Measurements from ENCODE around the gene CCDC201.
A peak's percentile ranks its signal among the peaks of the same experiment; 100 is the strongest.

DNA sequence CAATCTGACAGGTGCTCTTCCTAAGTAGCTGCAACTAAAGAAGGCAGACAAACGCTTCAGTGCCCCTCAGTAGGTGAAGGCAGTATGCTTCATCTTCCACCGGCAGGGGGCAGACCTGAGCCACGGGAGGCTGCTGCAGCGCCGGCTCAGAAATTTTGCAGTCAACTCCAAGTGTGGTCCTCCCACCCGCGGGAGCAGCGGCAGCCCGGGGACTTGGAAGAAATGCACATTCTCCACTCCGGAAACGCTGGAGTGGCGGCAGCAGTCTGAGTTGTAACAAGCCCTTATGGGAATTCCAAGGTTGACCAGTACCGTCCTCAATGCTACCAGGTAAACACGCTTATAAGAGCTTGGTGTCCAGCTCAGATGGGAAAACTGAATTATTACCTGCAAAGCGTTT is 44.8 kb upstream of the CCDC201 start:
- TF ChIP-seq POLR2A (IDR thresholded peaks at IDR 0.05) = no peak
- TF ChIP-seq, protein P1, sequence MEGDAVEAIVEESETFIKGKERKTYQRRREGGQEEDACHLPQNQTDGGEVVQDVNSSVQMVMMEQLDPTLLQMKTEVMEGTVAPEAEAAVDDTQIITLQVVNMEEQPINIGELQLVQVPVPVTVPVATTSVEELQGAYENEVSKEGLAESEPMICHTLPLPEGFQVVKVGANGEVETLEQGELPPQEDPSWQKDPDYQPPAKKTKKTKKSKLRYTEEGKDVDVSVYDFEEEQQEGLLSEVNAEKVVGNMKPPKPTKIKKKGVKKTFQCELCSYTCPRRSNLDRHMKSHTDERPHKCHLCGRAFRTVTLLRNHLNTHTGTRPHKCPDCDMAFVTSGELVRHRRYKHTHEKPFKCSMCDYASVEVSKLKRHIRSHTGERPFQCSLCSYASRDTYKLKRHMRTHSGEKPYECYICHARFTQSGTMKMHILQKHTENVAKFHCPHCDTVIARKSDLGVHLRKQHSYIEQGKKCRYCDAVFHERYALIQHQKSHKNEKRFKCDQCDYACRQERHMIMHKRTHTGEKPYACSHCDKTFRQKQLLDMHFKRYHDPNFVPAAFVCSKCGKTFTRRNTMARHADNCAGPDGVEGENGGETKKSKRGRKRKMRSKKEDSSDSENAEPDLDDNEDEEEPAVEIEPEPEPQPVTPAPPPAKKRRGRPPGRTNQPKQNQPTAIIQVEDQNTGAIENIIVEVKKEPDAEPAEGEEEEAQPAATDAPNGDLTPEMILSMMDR (IDR thresholded peaks at IDR 0.05) = peak in 1 of 3 donors; percentile 48

Measured in lower leg skin (tissue), 3 donors.